GM21576 (cell line): ENCODE results near the gene OXTR.
"Not testable (repeated sequence)": the region's sequence is repeated elsewhere in the genome, so short reads cannot be mapped to it uniquely, and the experiment has no call there.

Experiments
- ATAC-seq: cut with Tn5 transposase; IDR thresholded peaks from one replicate; pipeline ENCODE4 v1.9.1; 2021; ENCODE audit warnings: mild to moderate bottlenecking, moderate library complexity; ENCODE audit not compliant: unreplicated experiment

OXTR gene

DNA sequence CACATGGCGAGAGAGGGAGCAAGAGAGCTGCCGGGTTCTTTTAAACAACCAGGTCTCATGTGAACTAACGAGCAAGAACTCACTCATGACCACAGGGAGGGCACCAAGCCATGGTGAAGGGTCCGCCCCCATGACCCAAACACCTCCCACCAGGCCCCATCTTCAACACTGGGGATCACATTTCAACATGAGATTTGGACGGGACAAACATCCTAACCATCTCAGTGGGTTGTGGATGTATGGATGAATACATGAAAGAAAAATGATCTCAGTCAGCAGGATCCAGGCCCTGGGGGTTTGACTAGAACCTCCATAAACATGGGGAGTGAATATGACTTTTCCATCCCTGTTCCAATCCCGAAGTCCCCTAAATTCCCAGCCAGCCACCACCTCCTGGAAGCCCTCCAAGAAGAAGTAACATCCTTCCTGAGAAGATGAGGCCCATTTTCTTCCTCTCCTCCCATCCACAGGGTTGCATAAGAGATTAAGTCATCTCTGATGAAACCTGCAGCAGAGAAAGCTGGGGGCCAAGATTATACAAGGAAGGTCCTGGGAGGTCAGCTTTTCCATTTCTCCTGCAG lies 26.3 kb downstream of the OXTR start:
- no peak for ATAC-seq

DNA sequence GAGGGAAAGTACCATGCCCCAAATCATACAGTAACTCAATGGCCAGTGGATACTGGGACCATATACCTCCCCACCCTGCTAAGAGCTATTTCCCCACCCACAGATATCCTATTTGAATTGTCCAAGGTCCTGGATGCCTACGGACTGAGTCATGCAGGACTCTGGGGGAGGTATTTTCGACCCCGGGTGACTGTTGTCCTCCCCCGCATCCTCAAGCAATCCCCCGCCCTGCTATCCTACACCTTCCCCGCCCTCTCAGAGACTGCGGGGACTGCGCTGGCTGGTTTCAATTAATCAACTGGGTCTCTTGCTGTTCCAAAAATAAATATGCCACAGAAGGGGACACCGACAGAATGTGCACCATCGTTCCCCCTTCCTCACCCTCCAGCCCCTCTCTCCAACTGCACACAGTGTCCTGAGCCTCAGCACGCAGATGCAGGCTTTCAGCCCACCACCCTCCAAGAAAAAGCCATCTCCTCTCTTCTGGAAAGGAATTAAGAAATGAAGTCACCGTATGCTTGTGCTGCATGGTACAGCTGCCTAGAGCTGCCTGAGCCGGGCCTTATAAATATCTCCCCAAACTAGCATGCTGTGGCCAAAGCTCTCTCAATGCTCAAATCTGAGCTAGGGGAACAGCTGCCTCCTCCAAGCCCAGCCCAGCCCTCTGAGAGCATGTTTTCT lies 27.7 kb downstream of the OXTR start:
- no peak for ATAC-seq

DNA sequence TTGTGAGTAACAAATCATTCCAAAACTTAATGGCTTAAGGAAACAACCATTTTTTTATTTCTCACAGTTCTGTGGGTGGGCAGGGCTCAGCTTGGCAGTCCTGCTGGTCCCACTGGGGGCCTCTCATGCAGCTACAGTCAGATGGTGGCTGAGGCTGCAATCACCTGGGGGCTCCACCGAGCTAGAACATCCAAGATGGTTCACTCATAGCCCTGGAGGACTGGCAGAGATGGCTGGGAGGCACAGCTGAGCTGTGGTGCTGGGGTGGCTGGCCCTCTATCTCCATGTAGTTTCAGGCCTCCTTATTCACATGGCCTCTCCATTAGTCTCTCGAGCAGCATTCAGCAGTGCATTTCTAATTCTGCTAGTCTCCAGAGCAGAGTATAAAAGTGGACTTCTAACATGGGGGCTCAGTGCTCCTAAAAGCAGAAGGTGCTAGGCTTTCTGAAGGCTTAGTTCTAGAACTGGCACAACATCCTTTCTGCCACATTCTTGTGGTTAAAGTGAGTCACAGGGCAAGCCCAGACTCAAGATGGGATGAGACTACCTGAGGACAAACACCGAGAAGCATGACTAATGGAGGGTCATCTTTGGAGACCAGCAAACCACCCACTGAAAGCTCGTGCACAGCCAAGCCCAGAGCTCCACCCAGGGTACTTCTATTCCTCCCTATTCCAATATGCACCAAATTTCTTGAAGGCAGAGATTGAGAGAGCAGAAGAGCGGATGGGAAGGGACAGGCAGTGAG lies 29.5 kb downstream of the OXTR start:
- ATAC-seq: no peak

DNA sequence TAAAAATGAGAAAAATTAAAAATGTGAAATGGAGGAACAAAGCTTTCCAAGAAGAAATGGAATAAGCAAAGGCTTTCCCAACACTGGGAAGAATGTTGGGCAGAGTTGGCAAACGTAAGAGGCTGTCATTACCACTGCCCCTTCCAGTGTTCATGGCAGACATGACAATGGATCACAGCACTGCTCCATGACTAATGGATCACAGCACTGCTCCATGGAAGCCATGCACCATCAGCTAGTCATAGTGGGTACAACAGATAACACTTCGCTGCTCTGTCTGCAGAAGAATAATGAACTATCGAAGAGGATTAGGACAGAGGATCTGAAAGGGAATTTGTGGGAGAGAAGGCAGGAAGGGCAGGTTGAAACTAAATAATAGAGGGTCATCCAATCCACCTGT lies 30.8 kb downstream of the OXTR start:
- ATAC-seq: no peak

DNA sequence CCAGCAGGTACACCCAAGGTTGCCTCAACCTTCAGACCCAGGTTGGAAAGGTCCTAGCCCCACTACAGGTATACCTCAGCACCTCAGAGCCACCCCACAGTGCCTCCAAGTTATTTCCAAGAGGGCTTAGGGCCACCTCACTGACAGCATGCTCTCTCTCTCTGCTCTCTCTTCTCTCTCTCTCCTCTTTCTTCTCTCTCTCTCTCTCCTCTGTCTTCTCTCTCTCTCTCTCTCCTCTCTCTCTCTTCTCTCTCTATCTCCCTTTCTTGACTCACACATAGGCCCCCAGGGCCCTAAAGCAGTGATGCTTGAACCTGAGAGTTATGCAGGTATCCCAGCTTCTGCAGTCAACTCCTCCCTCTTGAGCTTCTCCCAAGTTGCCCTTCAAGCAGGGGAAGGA lies 31.6 kb downstream of the OXTR start:
- ATAC-seq: no peak

DNA sequence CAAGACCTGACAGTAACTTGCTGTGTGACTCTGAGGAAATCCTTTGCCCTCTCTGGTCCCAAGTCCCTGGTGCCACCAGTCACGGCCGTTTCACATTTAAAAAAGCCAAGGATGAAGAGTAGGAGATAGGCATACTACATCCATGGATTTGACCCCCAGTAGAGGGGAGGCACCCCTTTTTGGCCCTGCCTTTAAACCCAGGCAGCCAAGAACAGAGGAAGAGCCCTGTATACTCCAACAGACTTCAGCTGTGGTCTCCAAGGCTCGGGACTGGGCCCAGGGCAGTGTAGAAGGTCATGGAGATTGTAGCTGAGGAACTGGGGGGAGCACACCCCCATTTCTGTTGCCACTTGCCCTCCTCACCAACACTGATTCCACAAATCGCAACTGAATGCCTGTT lies 32.1 kb downstream of the OXTR start:
- no peak for ATAC-seq

DNA sequence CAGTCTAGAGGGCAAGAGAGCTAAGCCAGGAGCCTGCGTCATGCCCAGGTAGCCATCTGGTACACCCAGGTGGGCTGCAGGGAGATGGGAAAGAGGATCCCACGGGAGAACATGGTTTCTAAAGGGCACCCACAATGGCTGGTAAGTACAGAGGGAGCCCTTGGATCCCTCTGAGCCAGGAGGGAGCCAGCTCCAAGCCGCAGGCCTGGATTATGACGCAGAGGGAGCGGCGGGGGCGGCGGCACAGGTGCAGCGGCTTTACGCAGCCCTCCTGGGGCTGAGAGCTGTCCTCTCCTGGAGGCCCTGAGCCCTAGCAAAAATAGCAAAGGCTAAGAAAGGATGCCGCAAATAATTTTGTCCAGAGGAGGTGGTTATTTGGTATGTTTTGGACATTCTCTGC lies 33.0 kb downstream of the OXTR start:
- ATAC-seq: no peak

DNA sequence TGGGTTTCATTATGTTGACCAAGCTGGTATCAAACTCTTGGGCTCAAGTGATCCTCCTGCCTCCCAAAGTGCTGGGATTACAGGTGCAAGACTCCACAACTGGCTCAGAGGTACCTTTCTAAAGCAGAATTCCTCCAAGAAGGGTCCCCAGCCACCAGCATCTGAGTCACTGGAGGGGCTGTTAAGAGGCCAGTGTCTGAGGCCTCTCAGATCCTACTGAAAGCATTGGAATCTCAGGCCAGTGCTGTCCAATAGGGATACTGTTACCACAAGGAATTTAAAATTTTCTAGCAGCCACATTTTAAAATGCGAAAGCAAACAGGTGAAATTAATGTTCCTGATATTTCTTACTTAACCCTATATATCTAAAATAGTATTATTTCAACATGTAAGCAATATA lies 34.5 kb downstream of the OXTR start:
- no peak for ATAC-seq

DNA sequence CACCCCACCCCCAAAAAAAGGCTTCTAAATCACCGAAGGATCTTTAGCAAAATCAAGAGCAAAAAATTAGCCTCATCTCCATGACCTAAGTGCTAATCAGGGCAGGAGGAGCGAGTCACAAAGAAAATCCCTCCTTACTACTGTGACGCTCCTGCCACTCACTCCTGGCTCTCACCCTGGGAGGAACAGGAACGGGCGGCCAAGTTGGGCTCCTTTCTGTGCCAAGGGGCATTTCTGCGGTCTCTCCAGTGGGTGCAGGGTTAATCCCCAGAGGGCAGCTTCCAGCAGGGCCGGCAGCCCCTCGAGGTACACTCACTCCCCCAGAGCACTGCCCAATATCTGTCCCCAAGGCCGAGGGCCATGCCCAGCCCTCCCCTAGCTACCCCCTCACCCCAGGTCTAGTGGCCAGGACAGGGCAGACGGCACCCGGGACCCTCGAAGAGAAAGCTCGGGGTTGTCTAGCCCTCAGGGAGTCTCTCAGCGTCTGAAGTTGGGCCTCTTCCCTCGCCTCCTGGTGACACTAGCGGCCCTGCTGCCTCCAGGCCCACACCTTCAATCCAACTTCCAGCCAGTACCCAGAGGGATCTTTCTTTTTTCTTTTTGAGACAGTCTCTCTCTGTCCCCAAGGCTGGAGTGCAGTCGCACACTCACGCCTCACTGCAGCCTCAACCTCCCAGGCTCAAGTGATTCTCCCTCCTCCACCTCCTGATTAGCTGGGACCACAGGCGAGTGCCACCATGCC lies 35.1 kb downstream of the OXTR start:
- ATAC-seq: no peak

DNA sequence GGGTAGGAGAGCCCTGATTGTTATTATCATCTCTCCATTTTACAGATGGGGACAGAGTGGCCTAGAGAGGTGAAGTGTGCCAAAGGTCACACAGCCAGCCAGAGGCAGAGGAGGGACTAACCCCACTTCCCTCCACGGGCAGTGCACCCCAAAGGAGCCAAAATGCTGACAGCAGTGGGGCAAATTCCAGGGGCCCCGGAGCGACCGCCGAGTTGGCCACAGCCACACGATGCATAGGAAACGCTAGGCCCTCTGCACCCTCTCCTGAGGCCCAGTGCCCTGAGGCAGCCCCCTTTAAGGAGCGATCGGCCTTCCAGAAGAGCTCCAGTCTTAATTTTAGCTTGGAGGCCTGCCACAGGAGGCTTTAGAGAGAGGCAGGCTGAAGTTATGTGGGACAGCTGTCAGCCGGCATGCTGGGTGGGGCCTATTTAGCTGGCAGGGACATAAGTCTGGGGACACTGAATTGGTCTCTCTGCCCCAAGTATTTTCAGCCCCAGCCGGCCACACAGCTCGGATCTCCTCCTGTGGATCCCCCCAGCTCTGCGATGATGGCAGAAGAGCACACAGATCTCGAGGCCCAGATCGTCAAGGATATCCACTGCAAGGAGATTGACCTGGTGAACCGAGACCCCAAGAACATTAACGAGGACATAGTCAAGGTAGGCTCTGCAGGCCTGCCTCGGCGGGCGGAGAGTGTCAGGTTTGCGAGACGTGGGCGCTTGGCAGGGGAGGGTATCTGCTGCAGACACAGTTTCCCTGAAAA lies 35.9 kb downstream of the OXTR start, which contains the start of gene CAV3:
Gene CAV3 (plus strand): TSS at position 471 of the 763 bp plus-strand sequence. CDS start 75 bp downstream, at position 546.
- ATAC-seq: no peak

DNA sequence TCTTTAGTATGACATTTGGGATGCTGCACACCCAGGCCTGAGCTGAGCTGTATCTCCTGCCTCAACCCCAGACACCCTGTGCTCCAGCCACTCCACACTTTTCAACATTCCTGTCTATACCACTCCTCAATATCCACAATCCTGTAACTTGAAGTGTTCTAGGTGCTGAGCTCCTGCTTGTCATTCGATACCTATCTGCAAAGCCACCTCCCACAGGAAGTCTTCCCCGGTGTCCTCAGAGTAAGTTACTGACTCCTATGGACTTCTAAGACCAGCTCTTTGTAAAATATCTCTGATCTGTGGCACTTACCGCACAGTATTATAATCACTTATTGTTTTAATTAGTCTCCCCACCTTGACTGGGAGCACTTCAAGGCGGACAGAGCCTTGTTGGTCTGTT lies 37.0 kb downstream of the OXTR start:
- ATAC-seq: no peak

DNA sequence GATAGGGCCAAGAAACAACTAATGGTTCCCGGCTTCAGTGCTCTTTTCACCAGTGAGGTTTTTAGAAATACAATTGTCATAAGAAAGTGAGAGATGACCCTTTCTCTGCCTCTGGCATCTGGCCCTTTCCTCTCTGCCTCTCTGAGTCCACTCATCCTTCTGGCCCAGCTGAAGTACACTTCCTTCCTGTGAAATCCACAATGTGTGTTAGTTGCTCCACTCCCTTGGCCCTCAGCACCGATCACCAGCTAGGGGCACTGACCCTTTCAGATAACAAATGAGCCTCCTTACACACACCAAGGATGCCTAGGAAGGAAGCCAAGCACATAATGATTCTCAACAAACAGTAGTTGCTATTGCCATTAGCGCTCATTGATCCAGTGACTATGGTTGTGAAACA lies 38.8 kb downstream of the OXTR start:
- no peak for ATAC-seq

DNA sequence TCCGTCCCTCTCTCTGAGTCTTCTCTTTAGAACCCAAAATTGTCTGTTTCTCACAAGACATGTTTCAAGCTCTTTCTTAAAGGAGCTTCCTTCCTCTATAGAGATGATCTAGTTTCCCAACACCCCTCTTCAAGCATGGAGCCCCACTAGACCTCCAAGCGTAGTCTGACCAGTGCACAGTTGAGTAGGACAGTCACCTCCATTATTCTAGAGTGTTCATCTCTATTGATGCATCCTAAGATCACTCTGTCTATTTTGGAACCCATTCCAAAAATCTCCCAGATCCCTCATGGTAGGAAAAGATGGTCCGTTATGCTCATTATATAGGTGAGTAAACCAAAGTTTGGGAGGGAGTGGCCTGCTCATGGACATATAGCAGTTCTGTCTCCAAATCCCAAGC lies 39.9 kb downstream of the OXTR start:
- ATAC-seq: no peak

DNA sequence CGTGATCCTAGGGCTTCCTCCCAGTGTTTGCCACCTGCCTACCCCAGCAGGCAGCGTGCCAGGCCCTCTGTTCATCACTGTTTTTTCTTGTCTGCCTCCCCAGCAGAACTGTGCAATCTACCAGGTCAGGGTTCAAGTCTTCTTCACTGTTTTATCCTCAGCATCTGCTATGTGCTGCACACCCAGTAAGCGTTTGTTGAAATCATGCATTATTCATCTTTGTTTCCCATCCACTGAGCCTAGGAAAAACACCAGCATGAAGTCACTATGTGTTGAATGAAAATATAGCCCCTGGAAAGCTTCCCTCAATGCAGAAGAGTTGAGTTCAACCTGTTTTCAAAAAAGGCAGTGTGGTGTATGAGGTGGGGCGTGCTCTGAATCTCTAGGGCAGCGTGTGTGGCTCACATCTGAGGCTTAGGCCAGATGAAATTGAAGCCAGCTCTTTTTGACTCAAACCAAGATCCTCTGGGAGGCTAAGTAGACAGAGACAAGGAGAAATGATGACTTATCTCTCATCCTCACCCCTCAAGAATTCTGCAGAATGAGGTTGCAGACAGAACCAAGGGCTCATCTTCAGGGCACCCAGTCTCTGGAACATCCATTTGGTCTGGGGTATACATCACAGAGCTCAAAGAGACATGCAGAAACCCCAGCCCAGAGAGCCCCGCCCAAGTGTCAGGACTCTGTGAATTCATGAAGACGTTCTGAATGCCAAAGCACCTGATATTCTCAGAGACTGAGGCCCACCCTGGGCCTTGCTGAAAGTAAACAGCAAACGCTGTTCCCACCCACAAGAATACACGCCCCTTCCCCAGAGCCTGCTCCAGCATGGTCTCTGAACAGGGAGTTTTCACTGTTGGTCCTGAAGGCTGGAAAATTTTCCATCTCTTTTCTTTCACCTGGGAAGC lies 41.6 kb downstream of the OXTR start:
- no peak for ATAC-seq

DNA sequence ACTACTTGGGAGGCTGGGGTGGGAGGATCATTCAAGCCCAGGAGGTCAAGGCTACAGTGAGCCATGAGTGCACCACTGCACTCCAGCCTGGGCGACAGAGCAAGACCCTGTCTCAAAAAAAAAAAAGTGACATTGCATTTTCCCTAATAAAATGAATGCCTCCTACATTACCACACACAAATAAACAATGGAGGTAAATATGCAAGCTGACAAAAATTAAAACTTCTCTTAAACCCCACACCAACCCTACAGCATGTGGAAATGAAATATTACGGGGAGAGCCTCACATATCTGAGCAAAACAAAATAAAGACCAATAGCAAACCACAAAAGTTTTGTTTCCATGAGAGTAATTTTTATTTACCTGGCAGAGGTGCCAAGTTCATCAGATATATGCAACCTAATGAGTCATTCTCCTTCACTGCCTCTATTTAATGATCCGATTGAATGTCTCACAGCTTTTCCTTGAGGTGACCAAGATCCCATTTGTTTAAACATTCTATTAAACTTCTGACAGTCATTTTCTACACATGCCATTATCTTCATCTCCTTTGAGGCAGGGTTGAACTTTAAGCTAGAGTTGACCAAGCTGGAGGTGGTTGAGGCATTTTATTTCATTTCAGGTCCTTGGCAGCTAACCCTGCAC lies 45.2 kb downstream of the OXTR start:
- no peak for ATAC-seq

DNA sequence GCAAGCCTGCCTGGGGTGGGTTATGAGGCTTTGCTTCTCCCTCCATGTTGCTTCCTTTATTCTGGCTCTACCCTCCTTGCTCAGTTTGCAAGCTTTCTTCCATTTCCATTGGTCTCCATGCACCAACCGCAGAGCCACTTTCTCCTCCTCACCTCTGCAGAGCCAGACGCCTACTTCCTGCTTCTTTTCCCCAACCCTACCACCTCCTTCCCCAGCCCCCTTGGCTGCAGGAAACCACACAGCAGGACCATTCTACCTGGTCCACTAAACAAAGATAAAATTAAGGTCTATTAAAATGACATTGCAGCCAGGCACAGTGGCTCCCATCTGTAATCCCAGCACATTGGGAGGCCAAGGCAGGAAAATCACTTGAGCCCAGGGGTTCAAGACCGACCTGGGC lies 45.8 kb downstream of the OXTR start:
- no peak for ATAC-seq

DNA sequence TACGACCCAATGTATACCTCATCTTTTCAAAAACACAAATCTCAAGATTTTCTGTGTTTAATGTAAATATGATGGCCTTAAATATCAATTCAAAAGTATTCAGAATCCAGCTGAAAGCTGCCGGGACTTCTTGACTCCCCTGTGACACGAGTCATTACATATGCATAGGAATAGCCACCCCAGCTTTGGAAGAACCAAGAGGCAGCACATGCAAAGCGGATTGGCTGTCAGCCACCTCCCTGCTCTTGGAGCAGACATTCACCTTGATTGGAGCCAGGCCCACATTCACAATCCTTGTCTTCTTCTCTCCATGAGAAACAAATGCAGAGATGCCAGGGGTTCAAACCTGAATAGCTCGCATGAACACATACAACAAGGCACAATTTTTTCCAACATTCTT lies 46.6 kb downstream of the OXTR start:
- no peak for ATAC-seq

DNA sequence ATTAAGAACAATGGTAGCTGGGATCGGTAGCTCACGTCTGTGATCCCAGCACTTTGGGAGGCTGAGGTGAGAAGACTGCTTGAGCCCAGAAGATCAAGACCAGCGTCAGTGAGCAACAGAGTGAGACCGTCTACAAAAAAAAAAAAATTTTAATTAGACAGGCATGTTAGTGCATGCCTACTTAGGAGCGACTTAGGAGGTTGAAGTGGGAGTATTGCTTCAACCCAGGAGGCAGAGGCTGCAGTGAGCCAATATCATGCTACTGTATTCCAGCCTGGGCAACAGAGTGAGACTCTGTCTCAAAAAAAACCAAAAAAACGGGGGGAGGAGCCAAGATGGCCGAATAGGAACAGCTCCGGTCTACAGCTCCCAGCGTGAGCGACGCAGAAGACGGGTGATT lies 53.7 kb downstream of the OXTR start:
- not testable (repeated sequence) for ATAC-seq
